ENCODE measurements around the gene ARHGAP4. TPM values are rescaled to one million over a fixed set of nuclear protein-coding genes. Genes with fewer than 3 reads are reported as not detected.

ARHGAP4 gene
- total and polyA plus RNA-seq, 10 of the 15 experiments (the other 5 are each of a cell fraction or from before 2014, with no cell fraction given): 0.71 to 120 (median 44.3) TPM

- H3K27ac ChIP-seq (ENCODE audit: control insufficient read depth, insufficient read depth): no peak overlapping the region
- FAIRE-seq (no peak), ATAC-seq (no peak), DNase-seq (ENCODE audit: low read depth, low spot score) (no peak)
- intact Hi-C loops (cut with micrococcal nuclease; ENCODE audit: unreplicated experiment): no loop called here
- H2AFZ ChIP-seq (ENCODE audit: control insufficient read depth, low read depth, low read length): no peak overlapping the region
- RAD21 ChIA-PET (ENCODE audit: unreplicated experiment): no interaction called here
- in situ Hi-C loops (cut with MboI): no loop called here
- peaks cover 0 to 2% of the 10 kb centered on the region in 2 experiments; a peak in 1 of 4 replicates for H3K27me3 ChIP-seq (replicated peaks in 1 of 2; ENCODE audit: control insufficient read depth in 2 of 2, insufficient read depth in 2 of 2, low read length in 1 of 2)
- SMC1A ChIA-PET (ENCODE audit: uncharacterized antibody, unreplicated experiment): no interaction called here
- no peak overlapping the region for H3K4me3 ChIP-seq
- H4K20me1 ChIP-seq (ENCODE audit: control insufficient read depth, insufficient read depth): no peaks in the 10 kb centered on the region
- H3K4me1 ChIP-seq (ENCODE audit: control insufficient read depth, insufficient read depth, low read length): no peaks in the 10 kb centered on the region
- H3K9ac ChIP-seq (ENCODE audit: control insufficient read depth, insufficient read depth, low read length): no peak overlapping the region
- no peaks in the 10 kb centered on the region for H3K9me3 ChIP-seq (replicated peaks; ENCODE audit: control insufficient read depth, insufficient read depth, low read length)
- H3K4me2 ChIP-seq (ENCODE audit: control insufficient read depth, insufficient read depth): no peak overlapping the region
- no TSS peak for BruUV-seq (replicated peaks)
- POLR2A ChIA-PET: no interaction called here
- no peaks in the 10 kb centered on the region for H3K79me2 ChIP-seq (ENCODE audit: control insufficient read depth, insufficient read depth, low read length)
- 49% methylated on average over 13 of the region's 13 CpGs for WGBS (ENCODE audit: insufficient coverage, insufficient replicate concordance, low lambda C conversion rate, missing lambda C conversion rate)
- CTCF ChIA-PET: no interaction called here
- H3K36me3 ChIP-seq (ENCODE audit: control insufficient read depth in 2 of 2, insufficient read depth in 2 of 2, low read length in 1 of 2): no peaks in the 10 kb centered on the region
- TF ChIP-seq ZNF274 (IDR thresholded peaks at IDR 0.05; ENCODE audit: insufficient read depth, insufficient read length): no peak
- no peak for TF ChIP-seq USF2 (IDR thresholded peaks at IDR 0.05; ENCODE audit: borderline replicate concordance, low read depth, low read length)
- no peak for TF ChIP-seq TAF1 (IDR thresholded peaks at IDR 0.05; ENCODE audit: borderline replicate concordance, low read depth, low read length)
- TF ChIP-seq KDM1A (IDR thresholded peaks at IDR 0.05; ENCODE audit: borderline replicate concordance): no peak
- TF ChIP-seq POLR2AphosphoS2 (IDR thresholded peaks at IDR 0.05; ENCODE audit: low read depth, low read length): no peak
- no peak for TF ChIP-seq TCF12 (IDR thresholded peaks at IDR 0.05; ENCODE audit: low read depth, low read length)
- TF ChIP-seq E4F1 (IDR thresholded peaks at IDR 0.05; ENCODE audit: borderline replicate concordance, partially characterized antibody): no peak
- TF ChIP-seq CBFB (IDR thresholded peaks at IDR 0.05; ENCODE audit: low read depth): no peak
- TF ChIP-seq POU2F2 (IDR thresholded peaks at IDR 0.05; ENCODE audit: borderline replicate concordance, low read depth, low read length): no peak
- TF ChIP-seq ZNF592 (IDR thresholded peaks at IDR 0.05): no peak
- TF ChIP-seq ZBED1 (IDR thresholded peaks at IDR 0.05; ENCODE audit: borderline replicate concordance): no peak
- no peak for TF ChIP-seq USF1 (IDR thresholded peaks at IDR 0.05; ENCODE audit: borderline replicate concordance, extremely low read length, insufficient read depth, low read depth, low read length)
- TF ChIP-seq SIX5 (IDR thresholded peaks at IDR 0.05; ENCODE audit: low read depth, low read length, severe bottlenecking): no peak
- no peak for TF ChIP-seq MTA2 (IDR thresholded peaks at IDR 0.05; ENCODE audit: low read depth)
- no peak for TF ChIP-seq NFXL1 (IDR thresholded peaks at IDR 0.05; ENCODE audit: borderline replicate concordance)
- no peak for TF ChIP-seq IRF5 (IDR thresholded peaks at IDR 0.05; ENCODE audit: borderline replicate concordance)
These were observed 58.4 kb downstream of the ARHGAP4 start for GRCh38 chrX:153867671-153868070.

Measured in GM12878 (cell line).